ENCODE results near the gene RASAL2.

Gene RASAL2

DNA sequence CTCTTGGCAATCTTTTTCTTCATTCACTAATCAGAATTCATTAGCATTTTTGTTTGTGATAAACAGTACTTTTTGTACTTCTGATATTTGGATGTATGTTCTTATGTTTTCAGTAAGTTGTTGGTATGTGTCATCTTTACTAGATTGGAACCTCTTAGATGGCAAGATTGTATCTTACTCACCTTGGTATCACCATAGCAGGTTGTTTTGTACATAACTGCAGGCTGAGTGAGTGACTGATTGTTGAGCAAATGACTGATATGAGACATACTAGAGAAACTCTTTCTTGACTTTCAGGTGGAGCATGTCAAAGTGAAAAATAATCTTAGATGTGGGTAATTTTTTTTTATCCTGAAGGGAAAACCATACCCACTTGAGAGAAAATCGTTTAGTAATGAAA is 229.2 kb downstream of the RASAL2 start:
- no peak overlapping the region for H3K4me3 ChIP-seq (ENCODE audit: control insufficient read depth, low read depth, low read length)
- TF ChIP-seq, protein P1, sequence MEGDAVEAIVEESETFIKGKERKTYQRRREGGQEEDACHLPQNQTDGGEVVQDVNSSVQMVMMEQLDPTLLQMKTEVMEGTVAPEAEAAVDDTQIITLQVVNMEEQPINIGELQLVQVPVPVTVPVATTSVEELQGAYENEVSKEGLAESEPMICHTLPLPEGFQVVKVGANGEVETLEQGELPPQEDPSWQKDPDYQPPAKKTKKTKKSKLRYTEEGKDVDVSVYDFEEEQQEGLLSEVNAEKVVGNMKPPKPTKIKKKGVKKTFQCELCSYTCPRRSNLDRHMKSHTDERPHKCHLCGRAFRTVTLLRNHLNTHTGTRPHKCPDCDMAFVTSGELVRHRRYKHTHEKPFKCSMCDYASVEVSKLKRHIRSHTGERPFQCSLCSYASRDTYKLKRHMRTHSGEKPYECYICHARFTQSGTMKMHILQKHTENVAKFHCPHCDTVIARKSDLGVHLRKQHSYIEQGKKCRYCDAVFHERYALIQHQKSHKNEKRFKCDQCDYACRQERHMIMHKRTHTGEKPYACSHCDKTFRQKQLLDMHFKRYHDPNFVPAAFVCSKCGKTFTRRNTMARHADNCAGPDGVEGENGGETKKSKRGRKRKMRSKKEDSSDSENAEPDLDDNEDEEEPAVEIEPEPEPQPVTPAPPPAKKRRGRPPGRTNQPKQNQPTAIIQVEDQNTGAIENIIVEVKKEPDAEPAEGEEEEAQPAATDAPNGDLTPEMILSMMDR (IDR thresholded peaks at IDR 0.05; ENCODE audit: control insufficient read depth, insufficient read depth, low read depth, low read length, missing control alignments), result no peak
- DNase-seq (ENCODE audit: low read depth), result no peak

DNA sequence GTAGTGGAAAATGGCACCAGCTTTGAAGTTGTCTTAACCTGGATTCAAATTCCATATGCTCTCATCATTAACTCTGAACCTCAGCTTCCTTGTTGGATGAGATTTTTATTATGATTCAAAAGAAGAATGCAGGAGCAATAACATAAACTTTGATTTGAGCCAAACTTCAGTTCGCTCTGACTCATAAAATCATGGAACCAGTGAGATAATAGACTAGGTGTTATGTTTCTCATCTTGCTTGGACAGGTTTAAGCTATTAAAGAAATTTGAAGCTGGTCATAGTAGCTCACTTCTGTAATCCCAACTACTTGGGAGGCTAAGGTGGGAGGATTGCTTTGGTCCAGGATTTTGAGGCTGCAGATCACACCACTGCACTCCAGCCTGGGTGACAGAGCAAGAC is 230.1 kb downstream of the RASAL2 start:
- TF ChIP-seq, protein P1 (IDR thresholded peaks at IDR 0.05; ENCODE audit: control insufficient read depth, insufficient read depth, low read depth, low read length, missing control alignments), result no peak
- H3K4me3 ChIP-seq (ENCODE audit: control insufficient read depth, low read depth, low read length), result no peak overlapping the region
- no peak for DNase-seq (ENCODE audit: low read depth)

DNA sequence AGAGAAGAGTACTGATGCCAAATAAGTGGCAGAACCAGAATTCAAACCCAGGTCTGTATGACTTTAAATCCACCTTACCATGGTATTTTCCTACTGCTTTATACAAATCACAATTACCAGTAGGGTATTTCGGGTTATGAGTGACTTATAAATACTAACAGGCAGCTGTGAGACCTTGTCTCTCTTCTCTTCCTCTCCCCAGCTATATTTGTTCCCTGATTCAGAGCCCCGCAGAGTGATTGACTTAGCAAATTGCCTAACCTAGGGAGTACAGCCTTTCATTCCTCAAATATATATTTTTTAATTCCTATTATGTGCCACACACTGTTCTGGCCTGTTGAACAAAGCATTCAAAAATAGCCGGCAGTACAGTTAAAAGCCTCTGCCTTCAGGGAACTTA is 234.8 kb downstream of the RASAL2 start:
- DNase-seq (ENCODE audit: low read depth), result no peak
- no peak overlapping the region for H3K4me3 ChIP-seq (ENCODE audit: control insufficient read depth, low read depth, low read length)
- TF ChIP-seq, protein P1 (IDR thresholded peaks at IDR 0.05; ENCODE audit: control insufficient read depth, insufficient read depth, low read depth, low read length, missing control alignments), result no peak

DNA sequence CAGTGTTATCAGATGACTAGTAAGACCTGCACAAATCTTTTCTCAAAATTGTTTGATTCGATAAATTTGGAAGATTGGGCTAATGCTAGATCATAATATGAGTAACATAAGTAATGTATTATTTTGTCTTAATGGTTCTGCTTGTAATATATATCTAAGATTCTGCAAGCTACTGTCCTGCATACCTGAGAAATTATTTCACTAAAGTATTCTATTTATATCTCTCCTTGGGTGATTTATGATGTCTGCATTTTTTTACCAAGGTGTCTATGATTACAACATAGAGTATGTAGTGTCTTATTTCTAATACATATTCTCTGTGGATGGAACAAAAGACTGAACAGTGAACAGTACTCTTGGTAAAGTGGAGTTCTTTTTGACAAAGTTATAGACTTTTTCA is 236.2 kb downstream of the RASAL2 start:
- no peak overlapping the region for H3K4me3 ChIP-seq (ENCODE audit: control insufficient read depth, low read depth, low read length)
- DNase-seq (ENCODE audit: low read depth), result no peak
- TF ChIP-seq, protein P1 (IDR thresholded peaks at IDR 0.05; ENCODE audit: control insufficient read depth, insufficient read depth, low read depth, low read length, missing control alignments), result no peak

DNA sequence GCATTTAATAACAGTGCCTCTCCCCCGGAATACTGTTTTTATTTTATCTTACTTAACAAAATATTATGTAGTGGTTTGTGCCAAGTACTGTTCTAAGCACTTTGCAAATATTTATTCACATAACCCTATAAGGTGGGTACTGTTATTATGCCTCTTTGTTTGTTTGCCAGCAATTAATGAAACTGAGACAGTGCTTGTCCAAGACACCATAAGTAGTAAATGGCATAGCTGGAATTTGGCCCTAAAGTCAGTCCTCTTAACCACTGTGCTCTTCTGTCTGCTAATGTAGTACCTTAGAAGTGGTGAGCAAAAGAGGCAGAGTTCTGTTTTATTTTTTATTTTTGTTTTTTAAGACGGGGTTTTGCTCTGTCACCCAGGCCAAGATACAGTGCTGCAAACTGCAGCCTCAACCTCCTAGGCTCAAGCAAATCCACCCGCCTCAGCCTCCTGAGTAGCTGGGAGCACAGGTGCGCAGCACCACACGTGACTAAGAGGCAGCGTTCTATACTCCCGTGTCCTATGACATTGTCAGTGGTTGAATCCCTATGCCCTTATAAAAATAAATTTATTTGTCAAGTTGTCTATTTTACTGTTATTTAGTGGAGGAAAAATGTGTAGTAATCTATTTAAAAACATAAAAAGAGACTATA is 237.1 kb downstream of the RASAL2 start:
- no peak for DNase-seq (ENCODE audit: low read depth)
- TF ChIP-seq, protein P1 (IDR thresholded peaks at IDR 0.05; ENCODE audit: control insufficient read depth, insufficient read depth, low read depth, low read length, missing control alignments), result no peak
- no peak overlapping the region for H3K4me3 ChIP-seq (ENCODE audit: control insufficient read depth, low read depth, low read length)

DNA sequence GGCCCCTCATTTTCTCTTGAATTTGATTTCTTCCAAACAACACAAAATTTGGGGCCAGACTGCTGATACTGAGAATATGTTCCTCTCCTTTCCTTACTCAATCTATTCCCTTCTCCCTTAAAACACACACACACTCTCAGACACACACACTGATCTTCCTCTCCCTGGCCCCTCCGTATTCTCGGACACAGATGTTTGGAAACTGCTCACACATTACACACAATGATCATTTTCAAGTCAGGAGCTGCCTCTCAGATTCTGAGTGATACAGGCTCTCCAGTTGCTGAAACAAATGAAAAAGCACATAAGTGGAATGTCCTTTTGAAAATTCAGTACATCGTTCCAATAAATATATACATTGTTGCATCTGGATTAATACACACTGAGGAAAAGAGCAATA is 241.5 kb downstream of the RASAL2 start:
- no peak for DNase-seq (ENCODE audit: low read depth)
- TF ChIP-seq, protein P1 (IDR thresholded peaks at IDR 0.05; ENCODE audit: control insufficient read depth, insufficient read depth, low read depth, low read length, missing control alignments), result no peak
- no peak overlapping the region for H3K4me3 ChIP-seq (ENCODE audit: control insufficient read depth, low read depth, low read length)
